ENCODE data around the gene PROSER2. TPM values are rescaled to one million over a fixed set of nuclear protein-coding genes. Genes with fewer than 3 reads are reported as not detected.

PROSER2 gene
- polyA plus RNA-seq, 2 of the 4 experiments (the other 2 are of a cell fraction), result 10.1 to 14.4 TPM

DNA sequence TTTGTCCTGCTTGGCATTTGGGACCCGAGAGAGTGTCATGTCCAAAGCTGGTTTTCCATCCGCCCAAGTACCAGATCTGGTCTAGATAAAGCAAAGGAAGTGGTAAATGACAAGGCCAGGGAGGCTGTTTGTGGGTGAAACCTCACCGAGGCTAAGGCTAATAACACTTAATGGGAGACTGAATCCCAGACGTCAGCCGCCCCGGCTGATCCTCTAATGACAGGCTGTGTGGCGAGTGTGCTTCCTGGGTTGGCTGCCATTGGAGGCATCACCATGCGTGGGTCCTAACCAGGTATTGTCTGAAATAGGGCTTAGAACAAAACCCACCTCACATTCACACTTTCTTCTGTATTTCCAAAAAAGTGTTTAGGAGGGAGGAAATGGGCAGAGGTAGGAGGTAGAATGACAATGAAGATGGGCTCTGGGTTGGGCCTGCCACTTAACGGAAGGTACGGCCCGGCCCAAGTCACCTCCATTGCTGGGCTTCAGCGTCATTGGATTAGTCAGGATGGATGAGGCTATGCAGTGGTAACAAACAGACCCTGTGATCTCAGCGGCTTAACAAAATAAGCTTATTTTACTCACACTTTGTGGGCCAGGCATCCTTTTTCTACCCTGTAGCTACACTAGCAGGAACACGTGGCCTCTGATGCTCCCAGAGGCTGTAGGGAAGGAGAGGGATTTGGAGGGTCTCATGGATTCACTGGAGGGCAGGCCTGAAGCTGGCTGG, 59.7 kb downstream of the PROSER2 start:
- Histone ChIP-seq H3K27ac (peak overlapping the region; percentile 48 to 92), H3K4me1 (peaks cover 30% of the 10 kb centered on the region), H3K4me3 (no peak overlapping the region), H3K4me2 (no peak overlapping the region), H3K9me3 (no peaks in the 10 kb centered on the region)
- DNase-seq (ENCODE audit: low read depth in 1 of 2, low spot score in 1 of 2), result no peak
- TF ChIP-seq POLR2A (IDR thresholded peaks at IDR 0.05; ENCODE audit: low read length) (no peak), RNF2 (IDR thresholded peaks at IDR 0.05; ENCODE audit: borderline replicate concordance, low read depth) (no peak), HOXB5 (CRISPR knock-in tag; IDR thresholded peaks at IDR 0.05) (no peak), SMC3 (IDR thresholded peaks at IDR 0.05) (no peak), ZC3H11A (IDR thresholded peaks at IDR 0.05) (no peak), CHD4 (IDR thresholded peaks at IDR 0.05; ENCODE audit: borderline replicate concordance) (no peak), MAFK (IDR thresholded peaks at IDR 0.05; ENCODE audit: partially characterized antibody) (no peak), POLR2AphosphoS2 (conservative IDR thresholded peaks at IDR 0.05; ENCODE audit: low read length) (no peak)
- TF ChIP-seq, protein P1, sequence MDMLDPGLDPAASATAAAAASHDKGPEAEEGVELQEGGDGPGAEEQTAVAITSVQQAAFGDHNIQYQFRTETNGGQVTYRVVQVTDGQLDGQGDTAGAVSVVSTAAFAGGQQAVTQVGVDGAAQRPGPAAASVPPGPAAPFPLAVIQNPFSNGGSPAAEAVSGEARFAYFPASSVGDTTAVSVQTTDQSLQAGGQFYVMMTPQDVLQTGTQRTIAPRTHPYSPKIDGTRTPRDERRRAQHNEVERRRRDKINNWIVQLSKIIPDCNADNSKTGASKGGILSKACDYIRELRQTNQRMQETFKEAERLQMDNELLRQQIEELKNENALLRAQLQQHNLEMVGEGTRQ (IDR thresholded peaks at IDR 0.05), result no peak
- TF ChIP-seq, protein P2, sequence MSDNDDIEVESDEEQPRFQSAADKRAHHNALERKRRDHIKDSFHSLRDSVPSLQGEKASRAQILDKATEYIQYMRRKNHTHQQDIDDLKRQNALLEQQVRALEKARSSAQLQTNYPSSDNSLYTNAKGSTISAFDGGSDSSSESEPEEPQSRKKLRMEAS (IDR thresholded peaks at IDR 0.05), result no peak
- ATAC-seq, result no peak
- no peak for FAIRE-seq
- 92% methylated on average over 14 of the region's 14 CpGs for WGBS (ENCODE audit: missing lambda C conversion rate)
- POLR2A ChIA-PET, result interaction anchor here (0.6 kb wide), 1 partner anchor 69 kb away, joined by 8 read pairs; no protein-coding TSS in a partner anchor
- CTCF ChIA-PET, result interaction anchor here (0.9 to 1.2 kb wide), 2 partner anchors 17 to 108 kb away, joined by 3 read pairs; no protein-coding TSS in a partner anchor

DNA sequence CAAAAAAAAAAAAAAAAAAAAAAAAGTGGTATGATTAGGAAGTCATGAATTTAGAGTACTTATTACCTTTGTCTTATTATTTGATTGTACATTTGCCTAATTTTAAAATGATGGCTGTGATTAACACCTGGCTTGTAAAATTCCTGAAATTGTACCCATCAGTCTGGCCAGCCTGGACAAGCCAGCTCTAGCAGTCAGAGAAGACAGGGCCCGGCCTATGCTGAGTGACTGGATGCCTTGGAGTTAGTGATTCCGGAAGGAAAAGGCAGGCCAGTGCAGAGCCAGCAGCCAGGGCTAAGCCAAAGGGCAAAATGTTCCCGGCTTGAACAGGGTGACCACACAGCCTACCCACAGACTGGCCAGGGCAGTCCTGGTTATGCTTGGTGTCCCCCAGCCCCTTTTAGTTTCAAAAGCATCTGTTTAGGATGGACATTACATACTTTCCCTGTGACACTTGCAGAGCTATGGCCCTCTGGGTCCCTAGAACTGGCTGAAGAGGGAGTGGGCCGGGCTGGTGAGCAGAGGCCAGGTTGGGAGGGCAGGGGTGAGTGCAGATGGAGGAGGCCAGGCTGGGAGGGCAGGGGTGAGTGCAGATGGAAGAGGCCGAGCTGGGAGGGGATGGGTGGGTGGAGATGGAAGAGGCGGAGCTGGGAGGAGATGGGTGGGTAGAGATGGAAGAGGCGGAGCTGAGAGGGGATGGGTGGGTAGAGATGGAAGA, 61.7 kb downstream of the PROSER2 start:
- CTCF ChIA-PET, result interaction anchor here (0.6 to 1.4 kb wide), 4 partner anchors 9 to 102 kb away, joined by 3 to 4 read pairs (median 4); no protein-coding TSS in a partner anchor
- TF ChIP-seq TFCP2L1 (CRISPR knock-in tag; IDR thresholded peaks at IDR 0.05) (no peak), KDM5A (IDR thresholded peaks at IDR 0.05) (no peak), RFX5 (IDR thresholded peaks at IDR 0.05) (no peak), JUNB (IDR thresholded peaks at IDR 0.05) (no peak), CBX8 (IDR thresholded peaks at IDR 0.05) (no peak), RNF2 (IDR thresholded peaks at IDR 0.05; ENCODE audit: borderline replicate concordance, low read depth) (no peak)
- Histone ChIP-seq H3K9me3 (no peaks in the 10 kb centered on the region), H3K4me1 (peaks cover 30% of the 10 kb centered on the region), H3K4me3 (no peak overlapping the region), H3K4me2 (no peak overlapping the region), H3K27ac (peak overlapping the region in 1 of 2 experiments; percentile 17; a peak in 2 of 6 replicates)
- no peak for ATAC-seq
- 86% methylated on average over 4 of the region's 7 CpGs for WGBS (ENCODE audit: missing lambda C conversion rate)
- no peak for FAIRE-seq
- no peak for DNase-seq (ENCODE audit: low read depth in 1 of 2, low spot score in 1 of 2)
- POLR2A ChIA-PET, result no interaction called here

DNA sequence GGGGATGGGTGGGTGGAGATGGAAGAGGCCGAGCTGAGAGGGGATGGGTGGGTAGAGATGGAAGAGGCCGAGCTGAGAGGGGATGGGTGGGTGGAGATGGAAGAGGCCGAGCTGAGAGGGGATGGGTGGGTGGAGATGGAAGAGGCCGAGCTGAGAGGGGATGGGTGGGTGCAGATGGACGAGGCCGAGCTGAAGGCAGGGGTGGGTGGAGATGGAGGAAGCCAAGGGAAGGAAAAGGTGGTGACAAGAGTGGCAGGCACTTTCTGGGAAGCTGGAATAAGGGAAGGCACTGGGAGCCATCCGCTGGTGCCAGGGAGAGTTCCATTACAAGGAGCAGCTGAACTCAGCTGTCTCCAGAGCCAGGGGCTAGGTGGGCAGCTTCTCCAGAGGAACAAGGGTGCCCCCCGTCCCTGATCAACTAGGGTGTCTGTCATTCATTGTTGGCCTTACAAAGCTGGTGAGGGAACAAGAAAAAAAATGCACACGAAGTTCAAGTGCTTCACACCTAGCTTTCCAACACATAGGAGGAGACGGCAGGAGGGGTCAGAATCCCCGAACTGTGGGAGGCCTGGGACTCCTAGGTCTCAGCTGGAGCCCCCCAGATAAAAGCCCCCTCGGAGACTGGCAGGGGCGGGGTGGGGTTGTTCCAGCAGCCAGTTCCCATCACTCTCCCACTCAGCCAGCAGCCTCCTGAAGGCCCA, 62.4 kb downstream of the PROSER2 start:
- Histone ChIP-seq H3K27ac (peak overlapping the region in 1 of 2 experiments; percentile 61; a peak in 3 of 6 replicates), H3K4me2 (no peak overlapping the region), H3K4me1 (peaks cover 30% of the 10 kb centered on the region), H3K4me3 (no peak overlapping the region), H3K9me3 (no peaks in the 10 kb centered on the region)
- CTCF ChIA-PET, result interaction anchor here (0.6 to 1.4 kb wide), 4 partner anchors 10 to 93 kb away, joined by 3 to 4 read pairs (median 4); no protein-coding TSS in a partner anchor
- WGBS (ENCODE audit: missing lambda C conversion rate), result 76% methylated on average over 9 of the region's 13 CpGs
- no peak for FAIRE-seq
- POLR2A ChIA-PET, result no interaction called here
- no peak for ATAC-seq
- DNase-seq (ENCODE audit: low read depth in 1 of 2, low spot score in 1 of 2), result no peak
- no peak for TF ChIP-seq ESRRA (IDR thresholded peaks at IDR 0.05; ENCODE audit: borderline replicate concordance, low read length)
- no peak for TF ChIP-seq KDM5A (IDR thresholded peaks at IDR 0.05)
- TF ChIP-seq, protein P3, sequence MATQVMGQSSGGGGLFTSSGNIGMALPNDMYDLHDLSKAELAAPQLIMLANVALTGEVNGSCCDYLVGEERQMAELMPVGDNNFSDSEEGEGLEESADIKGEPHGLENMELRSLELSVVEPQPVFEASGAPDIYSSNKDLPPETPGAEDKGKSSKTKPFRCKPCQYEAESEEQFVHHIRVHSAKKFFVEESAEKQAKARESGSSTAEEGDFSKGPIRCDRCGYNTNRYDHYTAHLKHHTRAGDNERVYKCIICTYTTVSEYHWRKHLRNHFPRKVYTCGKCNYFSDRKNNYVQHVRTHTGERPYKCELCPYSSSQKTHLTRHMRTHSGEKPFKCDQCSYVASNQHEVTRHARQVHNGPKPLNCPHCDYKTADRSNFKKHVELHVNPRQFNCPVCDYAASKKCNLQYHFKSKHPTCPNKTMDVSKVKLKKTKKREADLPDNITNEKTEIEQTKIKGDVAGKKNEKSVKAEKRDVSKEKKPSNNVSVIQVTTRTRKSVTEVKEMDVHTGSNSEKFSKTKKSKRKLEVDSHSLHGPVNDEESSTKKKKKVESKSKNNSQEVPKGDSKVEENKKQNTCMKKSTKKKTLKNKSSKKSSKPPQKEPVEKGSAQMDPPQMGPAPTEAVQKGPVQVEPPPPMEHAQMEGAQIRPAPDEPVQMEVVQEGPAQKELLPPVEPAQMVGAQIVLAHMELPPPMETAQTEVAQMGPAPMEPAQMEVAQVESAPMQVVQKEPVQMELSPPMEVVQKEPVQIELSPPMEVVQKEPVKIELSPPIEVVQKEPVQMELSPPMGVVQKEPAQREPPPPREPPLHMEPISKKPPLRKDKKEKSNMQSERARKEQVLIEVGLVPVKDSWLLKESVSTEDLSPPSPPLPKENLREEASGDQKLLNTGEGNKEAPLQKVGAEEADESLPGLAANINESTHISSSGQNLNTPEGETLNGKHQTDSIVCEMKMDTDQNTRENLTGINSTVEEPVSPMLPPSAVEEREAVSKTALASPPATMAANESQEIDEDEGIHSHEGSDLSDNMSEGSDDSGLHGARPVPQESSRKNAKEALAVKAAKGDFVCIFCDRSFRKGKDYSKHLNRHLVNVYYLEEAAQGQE (IDR thresholded peaks at IDR 0.05), result no peak
- TF ChIP-seq CHD2 (IDR thresholded peaks at IDR 0.05; ENCODE audit: low read length, partially characterized antibody), result no peak
- TF ChIP-seq, protein P4, sequence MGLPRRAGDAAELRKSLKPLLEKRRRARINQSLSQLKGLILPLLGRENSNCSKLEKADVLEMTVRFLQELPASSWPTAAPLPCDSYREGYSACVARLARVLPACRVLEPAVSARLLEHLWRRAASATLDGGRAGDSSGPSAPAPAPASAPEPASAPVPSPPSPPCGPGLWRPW (IDR thresholded peaks at IDR 0.05), result no peak
- TF ChIP-seq RARB (CRISPR knock-in tag; IDR thresholded peaks at IDR 0.05), result no peak
- no peak for TF ChIP-seq SMC3 (IDR thresholded peaks at IDR 0.05)
- TF ChIP-seq FOSL2 (IDR thresholded peaks at IDR 0.05), result no peak
- no peak for TF ChIP-seq FOSL2 (CRISPR knock-in tag; IDR thresholded peaks at IDR 0.05)
- no peak for TF ChIP-seq RNF2 (IDR thresholded peaks at IDR 0.05; ENCODE audit: borderline replicate concordance, low read depth)
- TF ChIP-seq EHF (CRISPR knock-in tag; IDR thresholded peaks at IDR 0.05), result no peak
- no peak for TF ChIP-seq FOXS1 (CRISPR knock-in tag; IDR thresholded peaks at IDR 0.05)
- no peak for TF ChIP-seq PHF8 (IDR thresholded peaks at IDR 0.05; ENCODE audit: borderline replicate concordance, low read depth)
- TF ChIP-seq HOXB5 (CRISPR knock-in tag; IDR thresholded peaks at IDR 0.05), result no peak
- TF ChIP-seq ZSCAN20 (CRISPR knock-in tag; IDR thresholded peaks at IDR 0.05), result no peak
- no peak for TF ChIP-seq HEYL (CRISPR knock-in tag; IDR thresholded peaks at IDR 0.05)
- TF ChIP-seq KDM1A (IDR thresholded peaks at IDR 0.05; ENCODE audit: low read depth), result no peak

All from A549 (cell line).